TTC549 (cell line): ENCODE measurements around the gene TAL1.
"Not testable (repeated sequence)": the region's sequence is repeated elsewhere in the genome, so short reads cannot be mapped to it uniquely, and the experiment has no call there.

ENCODE experiments used
- FAIRE-seq: peaks from 2 replicates; lab custom pipeline; 2012; peaks lifted over from hg19 to GRCh38; lab: Jason Lieb, UNC

Gene TAL1

GRCh38 chr1:47232187-47232874, at the start of gene TAL1:
Gene TAL1, minus strand, starts transcription at chr1:47232225. Its CDS starts 6,337 bp downstream, at chr1:47225888.
- no peak for FAIRE-seq

- no peak for FAIRE-seq
These were observed 48.1 kb upstream of the TAL1 start for GRCh38 chr1:47280142-47280541.

- FAIRE-seq, result no peak
These were observed 44.8 kb upstream of the TAL1 start for GRCh38 chr1:47276850-47277249.

DNA sequence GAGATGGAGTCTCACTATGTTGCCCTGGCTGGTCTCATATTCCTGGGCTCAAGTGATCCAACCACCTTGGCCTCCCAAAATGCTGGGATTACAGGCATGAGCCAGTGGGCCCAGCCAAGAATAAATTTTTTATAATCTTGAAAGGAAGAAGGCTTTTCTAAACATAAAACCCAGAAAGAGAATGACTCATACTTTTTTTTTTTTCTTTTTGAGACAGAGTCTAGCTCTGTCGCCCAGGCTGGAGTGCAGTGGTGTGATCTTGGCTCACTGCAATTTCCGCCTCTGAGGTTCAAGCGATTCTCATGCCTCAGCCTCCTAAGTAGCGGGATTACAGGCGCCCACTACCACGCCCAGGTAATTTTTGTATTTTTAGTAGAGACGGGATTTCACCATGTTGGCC, 43.8 kb upstream of the TAL1 start:
- not testable (repeated sequence) for FAIRE-seq

- FAIRE-seq, result not testable (repeated sequence)
These were observed 33.5 kb upstream of the TAL1 start for GRCh38 chr1:47265529-47265928.

DNA sequence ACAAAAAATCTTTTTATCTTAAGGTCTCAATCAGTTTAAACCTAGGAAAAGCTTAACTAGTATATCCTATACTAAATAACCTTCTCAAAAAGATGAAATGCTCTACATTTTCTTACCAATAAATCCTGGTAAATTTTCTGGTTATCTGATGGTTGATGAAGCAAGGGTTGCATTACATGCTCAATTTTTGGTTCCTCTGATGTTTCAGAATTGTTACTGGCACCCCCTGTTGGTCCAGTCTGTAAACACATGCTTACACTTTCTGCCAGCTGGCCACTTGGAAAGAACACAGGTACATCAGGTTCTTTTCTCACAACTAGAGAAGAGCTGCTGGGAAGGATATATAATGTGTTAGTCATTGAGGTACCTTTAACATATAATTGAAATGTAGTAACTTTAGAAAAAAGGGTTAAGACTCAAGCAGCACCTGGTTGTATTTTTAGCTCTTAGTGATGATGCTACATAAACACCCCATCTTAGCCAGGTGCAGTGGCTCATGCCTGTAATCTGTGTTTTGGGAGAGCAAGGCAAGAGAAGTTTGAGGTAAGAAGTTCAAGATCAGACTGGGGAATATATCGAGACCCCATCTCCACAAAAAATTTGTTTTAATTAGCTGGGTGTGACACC, 30.9 kb upstream of the TAL1 start:
- FAIRE-seq, result peak; percentile 69

- no peak for FAIRE-seq
These were observed 25.2 kb upstream of the TAL1 start for GRCh38 chr1:47257224-47257623.

- FAIRE-seq, result no peak
These were observed 20.8 kb upstream of the TAL1 start for GRCh38 chr1:47252795-47253194.

DNA sequence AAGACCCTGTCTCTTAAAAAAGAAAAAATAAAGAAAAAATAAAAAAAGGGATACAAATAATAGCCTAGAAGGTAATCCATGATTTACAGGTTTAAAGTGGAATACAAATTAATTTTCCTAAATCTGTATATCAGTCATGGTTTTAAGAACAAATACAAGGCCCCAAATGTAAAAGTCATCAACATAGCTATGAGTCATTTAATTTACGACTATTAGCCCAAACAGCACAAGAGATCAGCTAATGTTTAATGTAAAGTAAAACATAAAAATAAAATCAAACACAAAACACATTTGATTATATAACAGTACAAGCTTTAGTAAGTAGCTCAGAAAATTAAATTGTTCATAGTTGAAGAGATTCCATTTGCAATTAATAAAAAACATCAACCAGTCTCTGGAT, 20.3 kb upstream of the TAL1 start:
- FAIRE-seq, result no peak

GRCh38 chr1:47249755-47250154, 17.7 kb upstream of the TAL1 start:
- no peak for FAIRE-seq

- no peak for FAIRE-seq
These were observed 12.4 kb upstream of the TAL1 start for GRCh38 chr1:47244339-47244862.

- no peak for FAIRE-seq
These were observed 11.9 kb upstream of the TAL1 start for GRCh38 chr1:47243910-47244309.

GRCh38 chr1:47241114-47242113, 9.4 kb upstream of the TAL1 start:
- FAIRE-seq, result no peak

DNA sequence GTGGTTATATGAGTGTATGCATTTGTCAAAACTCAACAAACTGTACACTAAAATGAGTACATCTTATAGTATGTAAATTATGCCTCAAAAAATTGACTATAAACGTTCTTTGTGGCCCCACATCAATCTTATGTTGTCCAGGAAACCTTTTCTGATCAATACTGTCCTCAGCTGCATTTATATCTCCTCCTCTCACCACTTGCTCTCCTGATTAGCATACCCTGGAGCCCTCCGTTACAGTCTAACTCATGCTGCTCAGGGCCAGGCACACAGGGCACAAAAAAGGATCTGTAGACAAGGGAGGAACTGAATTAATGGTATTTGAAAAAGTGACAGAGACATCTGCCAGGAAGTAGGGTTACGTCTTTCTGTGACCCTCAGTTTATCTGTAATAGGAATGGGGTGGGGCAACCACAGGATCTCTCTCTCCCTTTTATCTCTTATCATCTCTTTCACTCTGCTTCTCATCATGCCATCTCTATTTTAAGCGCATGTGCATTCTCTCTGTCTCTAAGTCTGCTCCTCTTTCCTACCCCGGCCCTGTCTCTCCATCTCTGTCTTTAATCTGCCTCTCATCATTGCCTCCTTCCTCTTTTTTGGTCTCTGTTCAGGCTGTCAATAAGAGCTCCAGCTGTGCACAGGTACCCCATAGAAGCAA, 7.0 kb upstream of the TAL1 start:
- no peak for FAIRE-seq

DNA sequence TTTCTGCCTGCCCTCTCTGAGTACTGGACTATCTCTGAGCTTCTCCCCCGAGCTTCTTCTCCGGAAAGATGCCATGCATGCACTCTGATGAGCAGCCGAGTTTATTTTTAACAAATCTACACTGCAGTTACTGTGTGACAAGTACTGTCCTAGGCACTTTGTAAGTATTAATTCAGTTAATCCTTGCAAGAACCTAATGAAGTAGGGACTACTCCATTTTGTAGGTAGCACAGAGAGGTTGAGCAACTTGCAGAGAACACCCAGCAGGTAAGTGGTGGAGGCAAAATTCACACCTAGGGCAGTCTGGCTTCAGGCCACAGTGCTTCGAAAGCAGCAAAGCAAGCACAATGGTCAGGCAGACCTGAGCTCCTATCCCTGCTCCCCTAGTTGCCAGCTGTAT, 3.8 kb upstream of the TAL1 start:
- no peak for FAIRE-seq

DNA sequence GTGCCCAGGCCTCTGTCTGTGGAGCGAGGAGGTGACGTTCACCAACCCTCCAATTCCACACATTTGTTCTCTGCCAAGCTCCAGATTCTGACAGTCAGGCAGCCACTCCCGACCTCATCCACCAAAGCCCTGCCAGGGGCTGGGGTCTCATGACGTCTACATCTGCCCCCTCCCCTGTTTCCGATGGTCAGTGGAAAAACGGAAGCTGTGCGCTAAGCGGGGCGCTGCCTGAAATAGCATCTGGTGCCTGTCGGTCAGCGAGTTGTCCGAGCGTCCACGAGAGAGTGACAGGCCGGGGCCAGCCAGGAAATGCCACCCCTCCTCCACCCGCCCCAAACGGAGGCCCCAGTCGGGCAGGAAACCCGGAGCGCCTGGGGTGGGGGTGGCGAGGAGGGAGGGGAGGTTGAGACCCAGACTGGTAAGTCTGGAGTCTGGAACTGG, 3.2 kb upstream of the TAL1 start:
- FAIRE-seq, result no peak

DNA sequence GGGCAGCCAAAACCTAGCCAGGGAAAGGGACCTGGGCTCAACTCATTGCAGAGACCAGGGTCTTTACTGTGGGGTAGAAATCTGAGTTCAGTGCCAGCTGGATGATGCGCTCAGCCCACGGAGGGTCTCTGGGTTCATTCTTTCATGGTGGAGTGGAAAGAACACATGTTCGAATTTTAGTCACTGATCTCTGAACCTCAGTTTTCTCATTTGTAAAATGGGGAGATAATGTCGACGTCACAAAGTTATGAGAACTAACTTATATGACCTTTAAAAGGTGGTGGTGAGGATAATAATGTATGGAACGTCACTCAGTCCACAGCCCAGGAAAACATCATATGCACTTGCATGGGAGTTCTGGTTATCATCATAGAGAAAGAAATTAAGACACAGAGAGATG, 1.2 kb upstream of the TAL1 start:
- no peak for FAIRE-seq

DNA sequence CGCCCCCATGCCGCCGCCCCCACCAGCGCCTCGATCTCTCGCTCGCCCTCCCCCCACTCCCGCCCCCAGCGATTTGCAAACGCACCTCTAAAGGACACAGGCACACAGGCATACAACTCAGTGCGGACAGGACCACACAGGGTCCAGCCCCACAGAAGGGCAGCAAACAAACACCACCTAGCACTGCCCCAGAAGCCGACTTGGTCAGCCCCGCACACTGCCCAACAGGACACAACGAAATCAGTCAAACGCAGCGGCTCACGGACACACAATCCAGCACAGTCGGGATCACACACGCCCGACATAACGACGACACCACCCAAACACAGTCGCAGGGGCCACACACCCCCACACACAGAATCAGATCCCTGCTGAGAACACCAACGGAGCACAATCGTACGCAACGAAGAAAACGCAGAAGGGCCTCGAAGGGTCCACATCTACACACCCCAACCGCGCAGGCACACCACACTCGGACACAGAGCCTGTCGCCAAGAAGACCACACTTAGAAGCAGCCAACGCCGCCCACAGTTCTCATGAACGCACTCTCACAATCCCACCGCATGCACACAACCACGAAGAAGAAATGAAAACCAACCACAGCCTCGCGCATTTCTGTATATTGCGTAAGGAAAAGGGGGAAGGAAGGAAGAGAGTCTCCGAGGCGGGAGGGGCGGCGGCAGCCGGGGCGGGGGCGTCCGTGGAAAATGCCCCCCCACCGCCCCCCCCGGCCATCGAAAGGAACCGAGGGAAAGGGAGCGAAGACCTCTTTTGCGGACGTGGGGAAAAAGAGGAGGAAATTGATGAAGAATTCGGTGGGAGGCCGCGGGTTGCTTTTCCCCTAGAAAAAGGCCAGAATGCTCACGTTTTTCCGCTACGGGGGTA, 481 bp downstream of the TAL1 start:
- no peak for FAIRE-seq

DNA sequence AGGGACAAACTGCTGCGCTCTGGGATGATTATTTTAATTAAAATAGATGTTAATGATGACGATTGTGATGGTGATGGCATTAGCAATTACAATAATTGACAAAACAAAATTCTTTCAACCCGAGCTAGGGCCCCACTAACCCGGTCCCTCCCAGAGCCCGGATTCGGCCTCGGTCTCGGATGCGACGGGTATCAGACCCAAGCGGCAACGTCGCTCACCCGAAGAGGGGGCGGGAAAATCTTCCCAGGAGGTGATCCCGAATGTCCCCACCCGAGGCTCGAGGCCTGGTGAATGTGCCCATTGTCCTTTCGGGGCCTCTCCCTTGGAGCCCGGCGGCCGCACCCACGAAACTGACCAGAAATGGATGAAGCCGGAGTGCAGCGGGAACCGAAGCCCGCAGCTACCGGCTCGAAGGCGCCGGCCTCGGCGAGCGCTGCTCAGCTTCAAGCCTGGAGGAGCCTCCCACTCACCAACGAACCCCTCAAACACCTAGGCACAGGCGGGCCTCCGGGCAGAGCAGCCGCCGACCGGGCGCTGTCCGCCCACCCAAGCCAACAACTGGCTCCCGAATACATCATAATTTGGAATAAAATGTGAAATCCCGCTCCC, 1.2 kb downstream of the TAL1 start:
- FAIRE-seq, result no peak

DNA sequence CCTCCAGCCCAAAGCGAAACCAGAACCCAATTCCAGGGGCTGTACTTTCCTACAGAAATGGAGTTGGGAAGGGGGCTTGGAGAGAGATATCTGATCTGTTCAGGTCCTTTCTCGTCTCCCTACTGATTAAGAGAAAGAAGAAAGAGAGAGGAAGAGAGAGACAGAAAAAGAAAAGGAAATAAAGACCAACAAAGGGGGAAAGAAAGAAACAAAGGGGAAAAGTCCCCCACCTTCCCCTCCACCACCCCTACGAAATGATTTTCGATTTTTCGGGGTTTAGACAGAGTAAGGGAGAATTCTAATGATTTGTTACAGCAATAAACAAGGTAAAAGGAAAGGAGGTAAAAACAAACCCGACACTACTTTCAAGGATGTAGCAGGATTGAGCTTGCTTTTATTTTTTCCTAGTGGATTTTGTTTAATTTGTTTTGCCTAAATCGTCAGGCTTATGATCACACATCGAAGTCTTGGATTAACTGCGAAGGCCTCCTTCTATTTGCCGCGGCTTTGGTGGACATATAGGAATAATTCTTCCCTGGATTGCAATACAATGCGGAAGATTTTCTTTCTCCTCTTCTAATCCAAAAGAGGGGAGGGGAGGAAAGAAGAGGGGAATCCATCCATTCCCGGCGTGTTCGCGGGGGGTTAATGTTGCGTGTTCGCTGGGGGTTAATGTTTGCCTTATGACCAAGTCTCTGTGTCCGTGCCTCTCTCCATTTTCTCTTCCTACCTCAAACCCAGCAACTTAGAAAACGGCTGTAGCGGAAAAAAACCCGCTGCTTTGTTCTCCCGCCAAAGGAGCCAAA, 1.9 kb downstream of the TAL1 start:
- no peak for FAIRE-seq
